Fibroblast of villous mesenchyme (primary cell): ENCODE measurements around the gene KDM4C. TPM values are rescaled to one million over a fixed set of nuclear protein-coding genes. Genes with fewer than 3 reads are reported as not detected.
A peak's percentile ranks its signal among the peaks of the same experiment; 100 is the strongest.

ENCODE experiments used
- DNase-seq: peaks from one replicate; pipeline ENCODE4 v3.0.0-alpha.2; 2010; ENCODE audit warnings: low read depth
- H3K4me3 ChIP-seq: 2 replicates; pipeline ENCODE4 v1.5.1; 2011; ENCODE audit warnings: low read depth, mild to moderate bottlenecking, low read length
- CTCF ChIP-seq: IDR thresholded peaks from 2 replicates; pipeline ENCODE4 v1.5.1; 2012; ENCODE audit warnings: low read depth, mild to moderate bottlenecking, low read length; ENCODE audit not compliant: insufficient read depth
- total RNA-seq: library from RNA; depleted of rRNA; stranded (reverse); fragments of >200 nt; gene quantifications from 2 replicates; pipeline ENCODE4 v1.2.3, GENCODE V29; 2012

The KDM4C gene
- total RNA-seq, 1 donor = 31.1 TPM

GRCh38 chr9:6852243-6852963, 94.6 kb downstream of the KDM4C start:
- TF ChIP-seq CTCF = no peak
- DNase-seq = peak; percentile 75
- H3K4me3 ChIP-seq = no peak overlapping the region

GRCh38 chr9:6855860-6856259, 98.1 kb downstream of the KDM4C start:
- no peak for TF ChIP-seq CTCF

GRCh38 chr9:6864102-6864501, 106.3 kb downstream of the KDM4C start:
- DNase-seq = no peak
- TF ChIP-seq CTCF = no peak

More at GRCh38 chr9:6855860-6856259, 98.1 kb downstream of the KDM4C start:
- DNase-seq = no peak
- no peak overlapping the region for H3K4me3 ChIP-seq

GRCh38 chr9:6869081-6869948, 111.5 kb downstream of the KDM4C start:
- TF ChIP-seq CTCF = no peak
- no peak overlapping the region for H3K4me3 ChIP-seq
- DNase-seq = peak; percentile 42

More at GRCh38 chr9:6864102-6864501, 106.3 kb downstream of the KDM4C start:
- no peak overlapping the region for H3K4me3 ChIP-seq

GRCh38 chr9:6870149-6870548, 112.4 kb downstream of the KDM4C start:
- no peak for TF ChIP-seq CTCF
- H3K4me3 ChIP-seq = no peak overlapping the region
- DNase-seq = no peak

GRCh38 chr9:6870650-6871477, 113.1 kb downstream of the KDM4C start:
- TF ChIP-seq CTCF = no peak
- H3K4me3 ChIP-seq = no peak overlapping the region
- DNase-seq = peak; percentile 28
